ENCODE results near the gene SS18L1.

- TF ChIP-seq CTCF (IDR thresholded peaks at IDR 0.05) (no peak), EP300 (IDR thresholded peaks at IDR 0.05) (no peak), POLR2A (IDR thresholded peaks at IDR 0.05) (no peak)
These were observed 23.2 kb upstream of the SS18L1 start for GRCh38 chr20:62120365-62120762.
